Measurements from ENCODE around the gene PHGDH. TPM values are rescaled to one million over a fixed set of nuclear protein-coding genes. Genes with fewer than 3 reads are reported as not detected.

PHGDH gene
- total RNA-seq, 1 donor from 2014 or later: 168 TPM

GRCh38 chr1:119733754-119734153 lies 22.0 kb downstream of the PHGDH start:
- FAIRE-seq (no peak), DNase-seq (ENCODE audit: low read depth) (no peak)
- TF ChIP-seq CTCF (IDR thresholded peaks at IDR 0.05; ENCODE audit: insufficient read depth, low read length, severe bottlenecking): no peak
- H3K27me3 ChIP-seq (ENCODE audit: control insufficient read depth, insufficient read depth, low read length): no peaks in the 10 kb centered on the region
- H3K4me3 ChIP-seq (ENCODE audit: low read depth, low read length): no peak overlapping the region
- H3K36me3 ChIP-seq (ENCODE audit: control insufficient read depth, insufficient read depth, low read length): peaks cover 42% of the 10 kb centered on the region

- no peak for TF ChIP-seq CTCF (IDR thresholded peaks at IDR 0.05; ENCODE audit: insufficient read depth, low read length, severe bottlenecking)
- Histone ChIP-seq H3K36me3 (ENCODE audit: control insufficient read depth, insufficient read depth, low read length) (peaks cover 40% of the 10 kb centered on the region), H3K4me3 (ENCODE audit: low read depth, low read length) (no peak overlapping the region), H3K27me3 (ENCODE audit: control insufficient read depth, insufficient read depth, low read length) (no peaks in the 10 kb centered on the region)
- FAIRE-seq: no peak
- no peak for DNase-seq (ENCODE audit: low read depth)
Observed at GRCh38 chr1:119735217-119735616, 23.5 kb downstream of the PHGDH start.

GRCh38 chr1:119736649-119737039 lies 24.9 kb downstream of the PHGDH start:
- TF ChIP-seq CTCF (IDR thresholded peaks at IDR 0.05; ENCODE audit: insufficient read depth, low read length, severe bottlenecking): no peak
- H3K4me3 ChIP-seq (ENCODE audit: low read depth, low read length): no peak overlapping the region
- no peaks in the 10 kb centered on the region for H3K27me3 ChIP-seq (ENCODE audit: control insufficient read depth, insufficient read depth, low read length)
- DNase-seq (ENCODE audit: low read depth) (no peak), FAIRE-seq (no peak)
- peaks cover 38% of the 10 kb centered on the region for H3K36me3 ChIP-seq (ENCODE audit: control insufficient read depth, insufficient read depth, low read length)

- Histone ChIP-seq H3K27me3 (ENCODE audit: control insufficient read depth, insufficient read depth, low read length) (no peaks in the 10 kb centered on the region), H3K4me3 (ENCODE audit: low read depth, low read length) (no peak overlapping the region), H3K36me3 (ENCODE audit: control insufficient read depth, insufficient read depth, low read length) (peaks cover 37% of the 10 kb centered on the region)
- TF ChIP-seq CTCF (IDR thresholded peaks at IDR 0.05; ENCODE audit: insufficient read depth, low read length, severe bottlenecking): no peak
- DNase-seq (ENCODE audit: low read depth): no peak
- no peak for FAIRE-seq
Observed at GRCh38 chr1:119737040-119737682, 25.4 kb downstream of the PHGDH start.

- Histone ChIP-seq H3K36me3 (ENCODE audit: control insufficient read depth, insufficient read depth, low read length) (peaks cover 37% of the 10 kb centered on the region), H3K4me3 (ENCODE audit: low read depth, low read length) (no peak overlapping the region), H3K27me3 (ENCODE audit: control insufficient read depth, insufficient read depth, low read length) (no peaks in the 10 kb centered on the region)
- FAIRE-seq (no peak), DNase-seq (ENCODE audit: low read depth) (no peak)
- no peak for TF ChIP-seq CTCF (IDR thresholded peaks at IDR 0.05; ENCODE audit: insufficient read depth, low read length, severe bottlenecking)
Observed at GRCh38 chr1:119738100-119738720, 26.5 kb downstream of the PHGDH start.

All from bronchial epithelial cell (primary cell).